Renal cortical epithelial cell (primary cell): Measurements from ENCODE around the gene GGT6. TPM values are rescaled to one million over a fixed set of nuclear protein-coding genes. Genes with fewer than 3 reads are reported as not detected.

Source experiments
- DNase-seq: peaks from one replicate; pipeline ENCODE4 v3.0.0-alpha.2; 2011; ENCODE audit warnings: low read depth
- total RNA-seq: library from RNA; depleted of rRNA; stranded (reverse); fragments of >200 nt; gene quantifications from 2 replicates; pipeline ENCODE4 v1.2.3, GENCODE V29; 2014

GGT6 gene
- total RNA-seq, 1 donor from 2014 or later, result 0.05 TPM

DNA sequence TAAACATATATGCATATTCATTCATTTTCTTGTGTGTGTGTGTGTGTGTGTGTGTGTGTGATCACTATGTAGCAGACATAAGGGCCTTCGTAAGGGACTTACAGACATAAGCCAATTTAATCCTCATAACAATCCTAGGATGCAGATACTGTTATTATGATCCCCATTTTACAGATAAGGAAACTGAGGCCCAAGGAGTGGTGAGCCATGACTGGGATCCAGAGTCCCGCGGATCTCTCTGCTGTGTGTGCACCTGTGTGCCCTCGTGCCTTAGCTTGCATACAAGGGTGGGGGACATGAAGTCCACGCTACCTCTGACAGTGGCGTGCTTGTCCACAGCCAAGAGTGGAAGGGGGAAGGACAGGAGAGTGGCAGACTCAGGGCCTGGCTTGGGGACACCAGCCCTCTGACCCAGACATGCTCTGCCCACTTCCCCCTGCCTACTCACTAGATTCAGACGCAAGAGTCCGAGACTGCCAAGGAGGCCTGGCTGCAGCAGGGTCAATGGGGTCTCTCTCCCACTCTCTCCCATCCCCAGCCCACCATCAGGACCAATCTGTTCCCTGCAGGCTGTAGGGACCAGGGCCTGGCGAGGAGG, 14.2 kb upstream of the GGT6 start:
- DNase-seq, result no peak

DNA sequence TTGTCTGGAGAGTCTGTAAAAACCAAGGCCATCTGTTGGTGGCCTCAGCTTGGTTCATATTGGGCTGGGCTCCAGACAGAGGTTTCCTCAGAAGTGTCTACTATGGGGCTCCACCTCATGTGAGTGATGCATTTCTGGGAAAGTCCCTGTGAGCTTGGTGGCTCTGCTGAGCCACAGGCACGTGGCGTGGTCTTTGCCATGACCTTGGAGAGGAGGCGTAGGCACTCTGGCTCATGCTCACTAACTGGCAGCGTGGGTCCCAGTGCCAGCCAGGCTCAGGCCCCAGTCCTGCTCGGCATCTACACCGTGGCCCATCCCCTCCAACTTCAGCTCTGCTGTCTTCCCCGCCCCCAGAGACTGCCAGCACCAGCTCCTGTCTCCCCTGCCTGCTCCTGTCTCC, 13.3 kb upstream of the GGT6 start:
- DNase-seq, result peak; percentile 43

GRCh38 chr17:4573115-4573514, 12.7 kb upstream of the GGT6 start:
- DNase-seq, result no peak

GRCh38 chr17:4572131-4572530, 11.8 kb upstream of the GGT6 start:
- no peak for DNase-seq

DNA sequence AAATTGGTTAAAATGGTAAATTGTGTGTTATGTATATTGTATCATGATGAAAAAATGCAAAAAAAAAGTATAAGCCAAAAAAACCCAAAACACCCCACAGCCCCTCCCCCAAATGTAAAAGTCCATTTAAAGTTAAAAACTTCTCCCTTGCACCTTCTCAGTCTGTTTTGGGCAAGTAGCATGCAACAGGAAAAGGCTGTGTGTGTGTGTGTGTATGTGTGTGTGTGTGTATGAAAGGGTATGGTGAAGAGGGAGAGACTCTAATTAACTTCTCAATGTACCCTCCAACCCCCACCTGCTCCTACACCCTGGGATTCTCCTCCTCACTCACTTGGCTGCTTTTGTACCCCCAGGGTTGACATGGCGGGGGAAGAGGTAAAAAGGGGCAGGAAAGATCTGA, 9.2 kb upstream of the GGT6 start:
- no peak for DNase-seq

- DNase-seq, result peak; percentile 48
Measured at GRCh38 chr17:4566785-4567184, 6.4 kb upstream of the GGT6 start.

DNA sequence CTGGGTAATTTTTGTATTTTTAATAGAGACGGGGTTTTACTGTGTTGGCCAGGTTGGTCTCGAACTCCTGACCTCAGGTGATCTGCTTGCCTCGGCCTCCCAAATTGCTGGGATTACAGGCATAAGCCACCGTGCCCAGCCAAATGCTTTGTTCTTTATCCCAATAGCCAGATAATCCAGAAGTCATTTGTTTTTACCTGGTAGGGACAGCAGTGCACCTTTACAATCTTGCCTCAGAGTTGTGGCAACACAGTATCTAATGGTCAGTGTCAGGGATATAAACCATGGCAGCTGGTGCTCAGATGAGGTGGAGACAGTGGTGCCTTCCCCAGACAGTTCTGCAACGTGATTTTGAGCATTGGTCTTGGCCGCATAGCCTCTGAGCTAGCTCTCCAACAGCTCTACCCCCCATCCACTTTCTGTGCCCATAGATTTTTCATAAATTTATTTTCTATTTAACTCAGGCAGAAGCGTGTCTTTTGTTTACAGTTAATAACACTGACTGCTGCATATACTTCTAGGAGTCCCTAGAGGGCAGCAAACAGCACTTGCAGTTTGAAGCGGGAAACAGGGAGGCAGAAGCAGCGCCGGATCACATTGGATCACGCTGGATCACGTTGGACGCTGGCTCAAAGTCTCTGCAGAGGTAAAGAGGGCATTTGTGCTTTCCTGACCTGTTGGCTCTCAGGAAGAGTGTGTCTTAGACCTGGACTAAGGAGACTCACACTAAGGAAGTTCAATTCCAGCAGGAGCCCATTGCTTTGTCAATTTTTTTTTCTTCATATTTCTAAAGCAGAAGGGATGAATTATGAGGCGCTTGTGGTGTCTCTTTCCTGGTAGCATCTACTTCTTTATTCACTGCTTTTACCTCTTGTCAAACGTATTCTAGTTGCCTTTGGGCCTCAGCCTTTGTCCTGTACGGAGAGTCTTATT, 5.1 kb upstream of the GGT6 start:
- peak; percentile 72 for DNase-seq

- DNase-seq, result no peak
Measured at GRCh38 chr17:4562015-4562969, 1.9 kb upstream of the GGT6 start.

- DNase-seq, result no peak
Measured at GRCh38 chr17:4560837-4561256, 470 bp upstream of the GGT6 start.

GRCh38 chr17:4559966-4560365, 411 bp downstream of the GGT6 start:
- DNase-seq, result no peak

GRCh38 chr17:4559139-4559791, 1.1 kb downstream of the GGT6 start:
- DNase-seq, result no peak

DNA sequence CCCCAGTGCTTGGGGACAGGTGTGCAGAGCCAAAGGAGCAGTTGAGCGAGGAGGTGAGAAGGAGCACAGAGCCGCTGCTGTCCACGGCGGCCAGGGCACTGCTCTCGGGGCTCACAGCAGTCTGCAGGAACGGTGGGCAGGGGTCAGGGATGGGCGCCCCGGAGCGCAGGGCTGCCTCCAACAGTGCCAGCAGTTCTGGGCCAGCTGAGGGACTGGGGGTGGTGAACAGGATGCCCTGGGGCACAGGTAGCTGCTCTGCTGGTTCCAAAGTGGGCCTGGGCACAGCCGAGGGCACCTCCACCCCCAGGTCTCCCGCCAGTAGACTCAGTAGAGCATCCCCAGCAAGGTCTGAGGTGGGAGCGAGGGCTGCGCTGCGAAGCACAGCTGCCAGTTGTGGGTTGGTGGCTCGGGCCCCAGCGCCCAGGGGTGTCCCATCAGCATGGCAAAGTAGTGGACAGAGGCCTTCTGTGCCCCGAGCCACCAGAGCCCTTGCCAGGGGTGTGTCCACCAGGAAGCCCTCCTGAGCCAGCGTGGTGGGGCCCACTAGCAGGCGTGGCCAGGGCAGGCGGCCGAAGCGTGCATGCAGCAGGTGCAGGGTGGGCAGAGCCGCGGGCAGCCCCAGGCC, 1.9 kb downstream of the GGT6 start:
- no peak for DNase-seq

DNA sequence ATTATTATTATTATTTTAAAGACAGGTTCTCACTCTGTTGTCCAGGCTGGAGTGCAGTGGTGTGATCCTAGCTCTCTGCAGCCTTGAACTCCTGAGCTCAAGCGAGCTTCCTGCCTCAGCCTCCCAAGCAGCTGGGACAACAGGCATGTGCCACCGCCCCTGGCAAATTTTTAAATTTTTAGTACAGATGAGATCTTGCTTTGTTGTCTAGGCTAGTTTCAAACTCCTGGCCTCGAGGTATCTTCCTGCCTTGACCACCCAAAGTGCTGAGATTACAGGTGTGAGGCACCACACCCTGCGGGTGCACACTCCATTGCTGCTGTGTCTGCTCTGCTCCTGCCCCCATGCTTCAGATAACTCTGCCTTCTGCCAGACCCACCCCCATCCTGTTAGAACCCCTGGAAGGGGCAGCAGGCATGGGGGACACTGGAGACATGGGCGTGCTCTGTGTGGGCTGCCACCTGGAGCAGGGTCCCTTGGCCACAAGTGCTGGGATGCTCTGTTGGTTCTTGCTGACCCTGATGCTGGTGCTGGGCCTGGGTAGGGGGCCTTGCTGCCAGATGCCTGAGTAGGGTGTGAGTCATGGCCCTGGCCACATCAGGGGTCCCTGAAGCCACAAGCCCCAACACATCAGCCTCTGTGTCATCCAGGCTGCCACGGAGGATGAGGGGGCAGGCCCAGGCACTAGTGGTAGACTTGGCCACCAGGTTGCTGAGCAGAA, 2.6 kb downstream of the GGT6 start:
- DNase-seq, result no peak

- DNase-seq, result no peak
Measured at GRCh38 chr17:4556996-4557395, 3.4 kb downstream of the GGT6 start.

GRCh38 chr17:4555873-4556759, 4.3 kb downstream of the GGT6 start:
- DNase-seq, result no peak

GRCh38 chr17:4554997-4555799, 5.2 kb downstream of the GGT6 start, which contains the start of gene MYBBP1A:
TSS of gene MYBBP1A (minus strand) at chr17:4555384. CDS start at chr17:4555324, 60 bp downstream.
- peak; percentile 87 for DNase-seq

- no peak for DNase-seq
Measured at GRCh38 chr17:4554441-4554996, 5.9 kb downstream of the GGT6 start.

- no peak for DNase-seq
Measured at GRCh38 chr17:4553669-4554068, 6.7 kb downstream of the GGT6 start.
